A673 (cell line): ENCODE measurements around the gene FAM114A2. TPM values are rescaled to one million over a fixed set of nuclear protein-coding genes. Genes with fewer than 3 reads are reported as not detected.
A peak's percentile ranks its signal among the peaks of the same experiment; 100 is the strongest.

ENCODE experiments used
- BruUV-seq: library from RNA; stranded (reverse); fragments of 400-500 nt; replicated peaks from 2 replicates; lab custom pipeline; 2021; lab: Mats Ljungman, UMichigan
- CTCF ChIA-PET: fragments of 300-600 bp; sonication (Branson Sonifier 250); formaldehyde crosslinking; loops from one replicate; lab custom pipeline; 2022; ENCODE audit warnings: antibody characterized with exemption; lab: Charles Lee
- POLR2A ChIA-PET: fragments of 300-600 bp; sonication (Branson Sonifier 250); formaldehyde crosslinking; loops from one replicate; lab custom pipeline; 2022; ENCODE audit warnings: antibody characterized with exemption; ENCODE audit not compliant: low non-redundant PET; lab: Charles Lee
- DNase-seq: peaks from one replicate; pipeline ENCODE4 v3.0.0-alpha.2; 2015; ENCODE audit warnings: low spot score
- H3K27ac ChIP-seq: fragments of 200-600 bp; sonication (generic); 2 replicates; pipeline ENCODE4 v1.5.1; 2016; ENCODE audit warnings: mixed run types, low read depth, mild to moderate bottlenecking, mixed read lengths, antibody characterized with exemption, low read length; ENCODE audit not compliant: poor library complexity, severe bottlenecking
- H3K27me3 ChIP-seq: fragments of 200-600 bp; sonication (generic); replicated peaks from 2 replicates; pipeline ENCODE4 v1.6.1; 2017; ENCODE audit warnings: mixed run types, low read depth, mild to moderate bottlenecking, mixed read lengths, antibody characterized with exemption, low read length; ENCODE audit not compliant: insufficient read depth, poor library complexity
- H3K36me3 ChIP-seq: fragments of 200-600 bp; sonication (generic); 2 replicates; pipeline ENCODE4 v1.6.1; 2016; ENCODE audit warnings: mixed run types, mild to moderate bottlenecking, mixed read lengths, antibody characterized with exemption, low read length; ENCODE audit not compliant: insufficient read depth, poor library complexity, severe bottlenecking
- H3K4me1 ChIP-seq: fragments of 200-600 bp; sonication (generic); 2 replicates; pipeline ENCODE4 v1.6.1; 2017; ENCODE audit warnings: mixed run types, mild to moderate bottlenecking, mixed read lengths, antibody characterized with exemption, low read length; ENCODE audit not compliant: insufficient read depth, poor library complexity, severe bottlenecking
- H3K4me3 ChIP-seq: fragments of 200-600 bp; sonication (generic); 2 replicates; pipeline ENCODE4 v1.5.1; 2016; ENCODE audit warnings: low read depth, mixed run types, mild to moderate bottlenecking, mixed read lengths, low read length; ENCODE audit not compliant: poor library complexity, severe bottlenecking
- H3K9me3 ChIP-seq: fragments of 200-600 bp; sonication (generic); 2 replicates; pipeline ENCODE4 v1.6.1; 2016; ENCODE audit warnings: mixed run types, low read depth, mild to moderate bottlenecking, mixed read lengths, antibody characterized with exemption, low read length; ENCODE audit not compliant: poor library complexity, severe bottlenecking
- EZH2 ChIP-seq: fragments of 200-600 bp; sonication (generic); IDR thresholded peaks from 2 replicates; pipeline ENCODE4 v1.6.1; 2017; ENCODE audit warnings: borderline replicate concordance, low read depth, mild to moderate bottlenecking, mixed read lengths, antibody characterized with exemption, low read length; ENCODE audit not compliant: poor library complexity, severe bottlenecking
- intact Hi-C: fragments of 100-400 bp; cut with micrococcal nuclease; formaldehyde crosslinking; loops from one replicate; pipeline ENCODE4 v1.10.0; 2022; ENCODE audit not compliant: unreplicated experiment
- total RNA-seq: library from RNA; stranded (reverse); gene quantifications from 2 replicates; pipeline ENCODE4 v1.2.3, GENCODE V29; 2021
- TF ChIP-seq, protein P1 (sequence below): fragments of 300-800, 200-600 bp; sonication (generic); conservative IDR thresholded peaks from 2 replicates; pipeline ENCODE4 v1.5.1; 2017; ENCODE audit warnings: low read depth, mild to moderate bottlenecking, antibody characterized with exemption, low read length, moderate library complexity, mixed read lengths

The FAM114A2 gene
- total RNA-seq, 1 experiment from 2014 or later: 23.5 TPM

DNA sequence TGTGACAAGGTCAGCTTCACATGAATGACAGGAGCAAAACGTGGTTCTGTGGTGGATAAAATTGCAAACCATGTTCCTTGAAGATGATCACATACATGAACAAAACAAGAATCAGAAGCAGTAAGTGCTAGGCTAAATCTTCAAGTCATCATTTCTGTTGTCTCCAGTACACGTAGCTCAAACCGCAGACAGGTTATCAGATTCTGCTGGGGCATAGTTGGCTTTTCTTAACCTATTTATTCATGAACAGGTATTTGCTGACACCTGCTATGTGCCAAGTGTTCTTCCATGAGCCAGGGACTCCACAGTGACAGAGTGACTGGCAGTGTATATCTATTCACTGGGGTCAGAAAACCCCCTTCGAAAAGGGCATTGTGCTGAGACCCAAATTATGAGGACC lies 20.9 kb upstream of the FAM114A2 start:
- no peaks in the 10 kb centered on the region for H3K9me3 ChIP-seq
- TF ChIP-seq, protein P1, sequence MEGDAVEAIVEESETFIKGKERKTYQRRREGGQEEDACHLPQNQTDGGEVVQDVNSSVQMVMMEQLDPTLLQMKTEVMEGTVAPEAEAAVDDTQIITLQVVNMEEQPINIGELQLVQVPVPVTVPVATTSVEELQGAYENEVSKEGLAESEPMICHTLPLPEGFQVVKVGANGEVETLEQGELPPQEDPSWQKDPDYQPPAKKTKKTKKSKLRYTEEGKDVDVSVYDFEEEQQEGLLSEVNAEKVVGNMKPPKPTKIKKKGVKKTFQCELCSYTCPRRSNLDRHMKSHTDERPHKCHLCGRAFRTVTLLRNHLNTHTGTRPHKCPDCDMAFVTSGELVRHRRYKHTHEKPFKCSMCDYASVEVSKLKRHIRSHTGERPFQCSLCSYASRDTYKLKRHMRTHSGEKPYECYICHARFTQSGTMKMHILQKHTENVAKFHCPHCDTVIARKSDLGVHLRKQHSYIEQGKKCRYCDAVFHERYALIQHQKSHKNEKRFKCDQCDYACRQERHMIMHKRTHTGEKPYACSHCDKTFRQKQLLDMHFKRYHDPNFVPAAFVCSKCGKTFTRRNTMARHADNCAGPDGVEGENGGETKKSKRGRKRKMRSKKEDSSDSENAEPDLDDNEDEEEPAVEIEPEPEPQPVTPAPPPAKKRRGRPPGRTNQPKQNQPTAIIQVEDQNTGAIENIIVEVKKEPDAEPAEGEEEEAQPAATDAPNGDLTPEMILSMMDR: no peak
- no peak for TF ChIP-seq EZH2
- H3K36me3 ChIP-seq: no peaks in the 10 kb centered on the region
- no peaks in the 10 kb centered on the region for H3K27me3 ChIP-seq
- POLR2A ChIA-PET: no interaction called here
- intact Hi-C loops: loop anchor here (5.0 kb wide), 1 partner anchor 568 kb away; no protein-coding TSS in a partner anchor
- no peak overlapping the region for H3K4me3 ChIP-seq
- CTCF ChIA-PET: no interaction called here
- no peak overlapping the region for H3K27ac ChIP-seq
- DNase-seq: no peak
- H3K4me1 ChIP-seq: peaks cover 18% of the 10 kb centered on the region
- no TSS peak for BruUV-seq

DNA sequence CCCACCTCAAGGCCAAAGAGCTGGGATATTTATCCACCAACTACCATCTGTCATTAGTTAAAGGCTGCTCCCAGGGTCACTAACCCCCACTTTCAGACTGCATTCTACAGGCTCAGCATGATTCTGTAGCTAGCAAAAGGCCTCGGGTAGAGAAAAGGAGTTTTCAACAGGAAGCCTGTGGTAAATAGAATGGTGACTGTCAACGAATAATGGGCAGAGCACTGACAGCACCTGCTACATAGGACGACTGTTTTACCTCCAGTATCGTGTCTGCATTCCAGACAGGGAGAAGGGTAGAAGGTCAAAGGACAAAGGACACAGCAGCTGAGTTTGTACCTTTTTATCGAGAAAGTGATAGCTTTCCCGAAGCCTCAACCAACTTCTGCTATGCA lies 20.3 kb upstream of the FAM114A2 start:
- H3K27me3 ChIP-seq: no peaks in the 10 kb centered on the region
- peaks cover 19% of the 10 kb centered on the region for H3K4me1 ChIP-seq
- no peak overlapping the region for H3K27ac ChIP-seq
- ChIA-PET POLR2A (no interaction called here), CTCF (no interaction called here)
- intact Hi-C loops: loop anchor here (5.0 kb wide), 1 partner anchor 568 kb away; no protein-coding TSS in a partner anchor
- no peaks in the 10 kb centered on the region for H3K36me3 ChIP-seq
- H3K4me3 ChIP-seq: no peak overlapping the region
- TF ChIP-seq EZH2: no peak
- TF ChIP-seq, protein P1: no peak
- no peak for DNase-seq
- no peaks in the 10 kb centered on the region for H3K9me3 ChIP-seq
- no TSS peak for BruUV-seq

DNA sequence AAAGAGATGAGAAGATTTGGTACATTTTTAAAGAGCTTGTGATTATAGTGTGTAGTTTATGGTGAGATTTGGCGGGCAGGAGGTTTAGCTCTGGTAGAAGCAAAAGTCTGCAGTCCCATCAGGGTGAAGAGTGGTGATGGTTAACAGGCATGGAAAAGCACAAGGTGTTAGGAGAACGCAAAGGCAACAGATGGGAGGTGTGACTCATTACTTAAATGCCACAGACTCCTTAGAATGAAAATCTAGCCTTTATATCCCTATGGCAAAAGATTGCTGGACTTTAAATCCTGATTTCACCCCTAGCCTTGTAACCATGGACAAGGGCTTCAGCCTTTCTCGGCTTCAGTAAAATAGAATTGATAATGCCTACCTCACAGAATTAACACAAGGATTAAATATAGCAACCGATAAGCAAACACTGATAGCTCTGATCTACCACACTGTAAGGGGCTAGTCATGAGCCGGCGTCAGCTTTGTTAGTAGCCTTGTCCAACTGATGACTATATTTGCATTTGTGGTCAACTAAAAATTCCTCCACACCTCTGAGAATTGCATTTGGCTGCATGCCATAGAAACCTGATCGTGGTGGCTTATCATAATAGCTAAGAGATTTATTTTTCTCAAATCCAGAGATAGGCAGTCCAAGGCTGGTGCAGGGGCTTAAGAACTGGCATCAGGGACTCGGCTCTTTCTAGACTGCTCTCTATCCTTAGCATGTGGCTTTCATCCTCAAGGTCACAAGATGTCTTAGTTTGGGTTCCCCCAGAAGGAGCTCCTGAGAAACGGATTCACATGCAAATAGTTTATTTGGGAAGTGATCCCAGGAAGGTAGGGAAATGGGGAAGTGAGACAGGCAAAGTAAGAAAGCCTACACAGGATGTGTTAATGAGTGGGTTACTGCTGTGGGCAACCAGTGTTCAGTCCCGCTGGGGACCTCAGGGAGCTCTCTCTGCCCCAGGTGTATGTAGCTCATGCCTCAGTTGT lies 19.6 kb upstream of the FAM114A2 start:
- ChIA-PET CTCF (no interaction called here), POLR2A (no interaction called here)
- H3K4me1 ChIP-seq: peaks cover 19% of the 10 kb centered on the region
- no peaks in the 10 kb centered on the region for H3K9me3 ChIP-seq
- intact Hi-C loops: loop anchor here (5.0 kb wide), 1 partner anchor 569 kb away; no protein-coding TSS in a partner anchor
- no peaks in the 10 kb centered on the region for H3K36me3 ChIP-seq
- no peak overlapping the region for H3K4me3 ChIP-seq
- DNase-seq: peak; percentile 14
- no TSS peak for BruUV-seq
- no peak overlapping the region for H3K27ac ChIP-seq
- no peaks in the 10 kb centered on the region for H3K27me3 ChIP-seq
- no peak for TF ChIP-seq EZH2
- TF ChIP-seq, protein P1: no peak
